Endothelial cell (in vitro differentiated cells): ENCODE measurements around the gene SNCB. TPM values are rescaled to one million over a fixed set of nuclear protein-coding genes. Genes with fewer than 3 reads are reported as not detected.

Experiments used
- DNase-seq: peaks from one replicate; pipeline ENCODE4 v3.0.0; 2021; ENCODE audit warnings: low spot score
- H3K27ac Mint-ChIP-seq: one replicate; pipeline ENCODE4 v1.8.0; 2021; ENCODE audit warnings: mixed read lengths, inconsistent platforms; ENCODE audit not compliant: unreplicated experiment
- H3K27me3 Mint-ChIP-seq: one replicate; pipeline ENCODE4 v1.8.0; 2021; ENCODE audit warnings: mild to moderate bottlenecking, moderate library complexity, mixed read lengths, inconsistent platforms; ENCODE audit not compliant: unreplicated experiment
- H3K36me3 Mint-ChIP-seq: one replicate; pipeline ENCODE4 v1.8.0; 2021; ENCODE audit warnings: mild to moderate bottlenecking, low read depth, mixed read lengths, inconsistent platforms; ENCODE audit not compliant: unreplicated experiment
- H3K4me1 Mint-ChIP-seq: one replicate; pipeline ENCODE4 v1.8.0; 2021; ENCODE audit warnings: mild to moderate bottlenecking, mixed read lengths, inconsistent platforms; ENCODE audit not compliant: unreplicated experiment
- H3K4me3 Mint-ChIP-seq: one replicate; pipeline ENCODE4 v1.8.0; 2021; ENCODE audit warnings: mild to moderate bottlenecking, mixed read lengths, inconsistent platforms; ENCODE audit not compliant: unreplicated experiment
- H3K9me3 Mint-ChIP-seq: one replicate; pipeline ENCODE4 v1.8.0; 2021; ENCODE audit warnings: mixed read lengths, inconsistent platforms; ENCODE audit not compliant: unreplicated experiment
- total RNA-seq: library from RNA; stranded (reverse); fragmentation: NEBNext Ultra II Directional; extraction: Animal tissue kit (Norgen Biotek cat#: 25700); gene quantifications from one replicate; pipeline ENCODE4 v1.2.1, GENCODE V29; 2021; ENCODE audit not compliant: unreplicated experiment
- TF ChIP-seq, protein P1 (sequence below): fragments of 200-600 bp; sonication (generic); IDR thresholded peaks from one replicate; pipeline ENCODE4 v1.5.0; 2021; ENCODE audit warnings: antibody characterized with exemption; ENCODE audit not compliant: unreplicated experiment

Gene SNCB
- total RNA-seq, 1 donor from 2014 or later: 0.80 TPM

DNA sequence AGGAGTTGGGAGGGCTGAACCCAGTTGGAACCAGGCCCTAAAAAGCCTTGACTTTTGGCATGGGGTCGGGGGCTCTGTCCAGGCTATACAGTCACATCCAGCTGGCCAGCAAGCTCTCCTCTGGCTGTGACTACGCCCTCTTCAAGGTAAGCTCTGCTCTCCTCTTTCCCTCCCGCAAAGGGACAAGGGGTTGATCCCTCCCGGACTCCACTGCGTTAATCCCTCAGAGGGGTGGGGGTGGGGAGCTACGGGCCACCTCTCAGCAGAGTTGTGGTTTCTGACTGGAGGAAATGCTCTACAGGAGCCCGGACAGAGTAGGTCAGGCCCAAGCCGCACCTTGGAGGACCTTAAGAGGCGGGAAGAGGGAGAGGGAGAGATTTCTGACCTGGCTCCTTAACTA lies 14.0 kb upstream of the SNCB start:
- H3K27me3 Mint-ChIP-seq: peaks cover 12% of the 10 kb centered on the region
- peaks cover 3% of the 10 kb centered on the region for H3K4me1 Mint-ChIP-seq
- H3K4me3 Mint-ChIP-seq: no peak overlapping the region
- no peak for DNase-seq
- H3K9me3 Mint-ChIP-seq: no peaks in the 10 kb centered on the region
- H3K27ac Mint-ChIP-seq: no peak overlapping the region
- peaks cover 5% of the 10 kb centered on the region for H3K36me3 Mint-ChIP-seq
- TF ChIP-seq, protein P1, sequence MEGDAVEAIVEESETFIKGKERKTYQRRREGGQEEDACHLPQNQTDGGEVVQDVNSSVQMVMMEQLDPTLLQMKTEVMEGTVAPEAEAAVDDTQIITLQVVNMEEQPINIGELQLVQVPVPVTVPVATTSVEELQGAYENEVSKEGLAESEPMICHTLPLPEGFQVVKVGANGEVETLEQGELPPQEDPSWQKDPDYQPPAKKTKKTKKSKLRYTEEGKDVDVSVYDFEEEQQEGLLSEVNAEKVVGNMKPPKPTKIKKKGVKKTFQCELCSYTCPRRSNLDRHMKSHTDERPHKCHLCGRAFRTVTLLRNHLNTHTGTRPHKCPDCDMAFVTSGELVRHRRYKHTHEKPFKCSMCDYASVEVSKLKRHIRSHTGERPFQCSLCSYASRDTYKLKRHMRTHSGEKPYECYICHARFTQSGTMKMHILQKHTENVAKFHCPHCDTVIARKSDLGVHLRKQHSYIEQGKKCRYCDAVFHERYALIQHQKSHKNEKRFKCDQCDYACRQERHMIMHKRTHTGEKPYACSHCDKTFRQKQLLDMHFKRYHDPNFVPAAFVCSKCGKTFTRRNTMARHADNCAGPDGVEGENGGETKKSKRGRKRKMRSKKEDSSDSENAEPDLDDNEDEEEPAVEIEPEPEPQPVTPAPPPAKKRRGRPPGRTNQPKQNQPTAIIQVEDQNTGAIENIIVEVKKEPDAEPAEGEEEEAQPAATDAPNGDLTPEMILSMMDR: no peak

DNA sequence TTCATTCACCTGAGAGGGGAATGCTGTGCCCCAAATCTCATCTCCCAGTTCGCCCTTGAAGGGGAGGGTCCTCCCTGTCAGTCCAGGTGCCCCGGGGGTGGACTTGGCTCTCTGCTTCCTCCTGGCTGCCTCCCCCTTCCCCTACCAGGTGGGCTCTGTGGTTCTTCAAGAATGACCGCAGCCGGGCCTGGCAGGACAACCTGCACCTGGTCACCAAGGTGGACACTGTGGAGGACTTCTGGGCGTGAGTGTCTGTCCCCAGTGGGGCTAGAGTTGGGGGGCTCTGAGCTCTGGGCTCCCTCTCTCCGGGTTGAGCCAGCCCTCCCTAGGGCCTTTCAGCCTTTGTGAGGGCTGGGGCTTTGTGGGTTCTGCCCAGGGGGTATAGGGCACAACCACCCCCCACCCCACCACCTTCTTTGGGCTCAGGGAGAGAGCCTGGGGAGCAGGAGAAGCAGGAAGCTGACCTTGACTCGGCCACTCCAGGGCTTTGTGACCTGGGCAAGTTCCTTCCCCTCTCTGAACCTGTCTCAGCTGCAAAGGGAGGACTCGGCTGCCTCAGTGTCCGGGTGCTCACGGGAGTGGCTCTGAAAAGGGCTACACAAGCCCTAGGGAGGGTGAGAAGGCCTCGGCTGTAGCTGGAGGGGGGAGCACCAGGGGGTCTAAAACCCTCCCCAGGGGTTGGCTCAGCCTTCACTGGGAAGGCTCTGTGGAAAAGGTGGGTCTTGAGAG lies 13.3 kb upstream of the SNCB start:
- TF ChIP-seq, protein P1: no peak
- Mint-ChIP-seq H3K4me1 (peaks cover 3% of the 10 kb centered on the region), H3K9me3 (no peaks in the 10 kb centered on the region), H3K27ac (no peak overlapping the region), H3K4me3 (no peak overlapping the region), H3K27me3 (peaks cover 12% of the 10 kb centered on the region), H3K36me3 (peaks cover 5% of the 10 kb centered on the region)
- no peak for DNase-seq

DNA sequence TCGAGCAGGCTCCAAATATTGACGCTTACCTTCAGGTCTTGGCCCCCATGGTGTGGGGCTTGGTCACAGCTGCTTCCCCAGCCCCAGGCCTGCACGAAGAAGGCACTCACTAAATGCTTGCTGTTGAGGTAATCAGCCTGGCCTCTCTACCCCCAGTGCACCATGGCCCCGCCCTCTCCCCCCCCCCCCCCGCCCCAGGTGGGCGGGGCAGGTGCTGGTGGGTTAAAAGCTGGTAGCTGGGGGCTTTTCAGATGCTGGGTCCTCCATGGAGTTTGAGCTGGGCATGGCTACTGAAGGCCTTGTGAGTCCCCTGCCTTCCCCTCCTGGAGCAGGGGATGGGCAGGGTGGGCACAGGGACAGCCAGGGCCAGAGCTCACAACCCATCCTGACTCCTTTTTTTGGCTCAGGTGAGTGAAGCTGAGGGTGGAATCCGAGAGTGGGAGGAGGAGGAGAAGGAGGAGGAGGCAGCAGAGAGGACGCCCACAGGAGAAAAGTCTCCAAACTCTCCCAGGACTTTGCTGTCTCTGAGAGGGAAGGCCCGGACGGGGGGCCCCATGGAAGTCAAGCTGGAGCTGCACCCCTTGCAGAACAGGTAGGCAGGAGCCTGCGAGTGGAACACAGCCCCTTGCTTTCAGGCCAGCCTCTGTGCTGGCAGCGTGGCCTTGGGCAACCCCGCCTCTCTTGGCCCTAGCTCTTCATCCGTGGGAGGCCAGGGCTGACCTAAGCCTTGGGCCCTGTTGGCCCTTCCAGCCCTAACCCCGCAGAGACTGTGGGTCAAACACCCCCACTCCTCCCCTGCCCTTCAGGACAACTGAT lies 12.5 kb upstream of the SNCB start:
- no peak overlapping the region for H3K4me3 Mint-ChIP-seq
- peaks cover 6% of the 10 kb centered on the region for H3K36me3 Mint-ChIP-seq
- TF ChIP-seq, protein P1: no peak
- H3K27ac Mint-ChIP-seq: no peak overlapping the region
- DNase-seq: no peak
- peaks cover 14% of the 10 kb centered on the region for H3K27me3 Mint-ChIP-seq
- H3K9me3 Mint-ChIP-seq: no peaks in the 10 kb centered on the region
- H3K4me1 Mint-ChIP-seq: no peaks in the 10 kb centered on the region

DNA sequence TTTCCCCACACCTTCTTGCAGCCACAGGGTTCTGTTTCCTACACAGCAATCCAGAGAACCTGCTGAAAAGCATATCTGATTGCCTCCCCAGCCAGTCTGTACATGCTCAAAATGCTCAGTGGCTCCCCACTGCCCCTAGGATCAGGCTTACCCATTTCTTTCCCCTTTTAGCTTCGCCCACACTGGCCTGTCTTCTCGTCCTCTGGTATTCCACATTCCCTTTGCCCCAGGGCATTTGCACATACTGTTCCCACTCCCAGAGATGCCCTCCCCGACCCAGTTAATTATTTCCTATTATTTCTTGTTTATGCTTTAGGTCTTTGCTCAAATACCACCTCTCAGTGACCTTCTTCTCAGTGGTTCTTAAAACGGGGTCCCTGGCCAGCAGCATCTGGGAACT lies 10.3 kb upstream of the SNCB start:
- no peak overlapping the region for H3K27ac Mint-ChIP-seq
- no peak overlapping the region for H3K4me3 Mint-ChIP-seq
- no peak for DNase-seq
- H3K4me1 Mint-ChIP-seq: peaks cover 10% of the 10 kb centered on the region
- H3K9me3 Mint-ChIP-seq: no peaks in the 10 kb centered on the region
- TF ChIP-seq, protein P1: no peak
- peaks cover 12% of the 10 kb centered on the region for H3K36me3 Mint-ChIP-seq
- peaks cover 17% of the 10 kb centered on the region for H3K27me3 Mint-ChIP-seq

DNA sequence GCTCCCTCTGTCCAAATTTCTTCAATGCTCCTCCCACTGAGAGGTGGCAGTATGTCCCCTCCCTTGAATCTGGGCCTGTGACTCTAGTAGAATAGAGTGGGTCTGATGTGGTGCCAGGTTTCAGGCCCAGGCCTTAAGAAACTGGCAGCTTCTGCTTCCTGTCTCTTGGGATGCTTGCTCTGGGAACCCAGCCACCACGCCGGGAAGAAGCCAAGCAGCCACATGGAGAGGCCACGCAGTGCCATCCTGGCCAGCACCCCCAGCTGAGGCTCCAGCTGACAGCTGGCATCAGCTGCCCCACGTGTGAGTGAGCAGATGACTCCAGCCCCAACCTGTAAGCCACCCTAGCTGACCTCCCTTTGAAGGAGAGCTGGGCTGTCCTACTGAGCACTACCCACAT lies 9.6 kb upstream of the SNCB start:
- H3K9me3 Mint-ChIP-seq: peaks cover 2% of the 10 kb centered on the region
- no peak for DNase-seq
- H3K4me3 Mint-ChIP-seq: no peak overlapping the region
- H3K27me3 Mint-ChIP-seq: peaks cover 17% of the 10 kb centered on the region
- peaks cover 12% of the 10 kb centered on the region for H3K36me3 Mint-ChIP-seq
- no peak overlapping the region for H3K27ac Mint-ChIP-seq
- H3K4me1 Mint-ChIP-seq: peaks cover 10% of the 10 kb centered on the region
- TF ChIP-seq, protein P1: no peak
